Germinal center (tissue), 1 donor: ENCODE measurements around the gene SND1.
"Not testable (repeated sequence)": the region's sequence is repeated elsewhere in the genome, so short reads cannot be mapped to it uniquely, and the experiment has no call there.

Source experiments
- DNase-seq: peaks from one replicate; pipeline ENCODE4 v3.0.0; 2012; ENCODE audit warnings: mixed read lengths, low spot score

Gene SND1

DNA sequence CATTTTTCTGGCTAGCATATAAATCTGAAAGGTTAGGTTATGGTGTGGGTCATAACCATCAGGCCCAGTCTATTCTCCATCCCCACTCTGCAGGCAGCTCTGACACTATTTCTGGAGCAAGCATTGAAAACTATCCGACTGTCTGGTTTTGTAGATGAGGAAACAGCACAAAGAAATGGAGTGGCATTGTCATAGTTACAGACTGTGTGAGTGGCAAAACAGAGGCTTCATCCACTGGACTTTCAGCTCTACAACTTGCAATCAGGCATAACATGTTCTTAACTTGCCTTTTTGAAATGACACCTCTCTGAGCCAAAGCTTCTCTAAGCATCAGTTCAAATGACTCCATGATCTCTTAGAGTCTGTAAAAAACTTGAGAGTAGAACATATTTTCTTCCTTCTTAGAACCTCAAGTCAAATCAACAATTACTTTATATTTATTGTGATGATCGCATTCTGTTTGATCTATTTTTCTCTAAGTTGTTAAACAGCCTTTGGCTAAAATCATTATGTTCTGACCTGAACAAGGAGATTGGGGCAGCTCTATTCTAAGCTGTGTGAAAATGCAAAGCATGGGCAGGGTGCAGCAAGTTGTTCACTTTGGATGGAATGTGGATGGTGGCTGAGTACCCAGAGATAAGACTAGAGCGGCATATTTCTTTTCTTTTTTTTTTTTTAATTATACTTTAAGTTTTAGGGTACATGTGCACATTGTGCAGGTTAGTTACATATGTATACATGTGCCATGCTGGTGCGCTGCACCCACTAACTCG, 310.8 kb downstream of the SND1 start:
- no peak for DNase-seq

- not testable (repeated sequence) for DNase-seq
These were observed 311.9 kb downstream of the SND1 start for GRCh38 chr7:127963850-127964249.

- DNase-seq: no peak
These were observed 315.3 kb downstream of the SND1 start for GRCh38 chr7:127967281-127967680.

DNA sequence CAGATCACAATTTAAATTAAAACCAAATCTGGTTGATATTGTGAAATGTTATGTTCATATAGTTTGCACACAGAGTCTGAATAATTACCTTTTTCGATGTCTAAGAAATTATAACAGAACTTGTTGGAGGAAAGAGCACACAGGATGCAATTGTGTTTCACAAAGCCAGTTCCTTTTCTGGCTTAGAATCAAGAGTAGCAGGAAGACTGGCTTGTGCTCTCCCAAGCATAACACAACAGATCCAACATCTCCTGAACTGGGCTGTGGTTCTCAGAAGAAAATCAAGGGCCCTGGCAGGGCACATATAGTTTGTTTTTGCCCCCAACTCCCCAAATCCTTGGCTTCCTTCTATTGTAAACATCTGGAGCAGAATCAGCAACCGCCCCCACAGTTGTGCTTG, 316.6 kb downstream of the SND1 start:
- DNase-seq: no peak

- no peak for DNase-seq
These were observed 321.8 kb downstream of the SND1 start for GRCh38 chr7:127973832-127974231.

DNA sequence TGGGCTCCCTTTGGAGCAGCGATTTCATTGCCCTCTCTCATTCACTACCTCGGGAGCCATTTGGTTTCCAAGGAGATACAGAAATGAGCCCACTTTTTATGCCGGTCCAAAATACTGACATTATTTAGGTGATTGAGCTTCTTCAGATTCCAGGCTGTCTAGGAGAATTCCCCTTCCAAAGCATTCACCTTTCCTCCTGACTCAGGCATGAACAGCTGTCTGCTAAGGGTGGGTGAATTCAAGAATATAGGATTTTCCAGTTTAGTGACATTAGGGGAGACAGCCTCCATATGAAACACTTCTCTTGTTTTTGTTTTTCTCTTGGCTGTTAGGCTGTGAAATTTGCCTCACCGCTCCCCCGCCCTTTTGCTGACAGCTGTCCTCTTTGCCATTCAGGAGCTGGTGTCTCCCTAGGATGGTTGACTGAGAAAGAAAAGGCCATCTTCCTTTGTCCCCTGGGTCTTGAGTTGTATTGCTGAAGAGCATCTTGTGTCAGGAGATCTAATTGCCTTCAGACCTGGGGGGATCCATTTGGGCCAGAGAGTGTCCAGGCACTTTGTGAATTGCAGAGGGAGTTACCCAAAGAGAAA, 322.5 kb downstream of the SND1 start:
- no peak for DNase-seq

GRCh38 chr7:127976056-127976737, 324.2 kb downstream of the SND1 start:
- DNase-seq: no peak

- DNase-seq: no peak
These were observed 324.7 kb downstream of the SND1 start for GRCh38 chr7:127976738-127977120.

- DNase-seq: no peak
These were observed 326.4 kb downstream of the SND1 start for GRCh38 chr7:127978421-127978820.

DNA sequence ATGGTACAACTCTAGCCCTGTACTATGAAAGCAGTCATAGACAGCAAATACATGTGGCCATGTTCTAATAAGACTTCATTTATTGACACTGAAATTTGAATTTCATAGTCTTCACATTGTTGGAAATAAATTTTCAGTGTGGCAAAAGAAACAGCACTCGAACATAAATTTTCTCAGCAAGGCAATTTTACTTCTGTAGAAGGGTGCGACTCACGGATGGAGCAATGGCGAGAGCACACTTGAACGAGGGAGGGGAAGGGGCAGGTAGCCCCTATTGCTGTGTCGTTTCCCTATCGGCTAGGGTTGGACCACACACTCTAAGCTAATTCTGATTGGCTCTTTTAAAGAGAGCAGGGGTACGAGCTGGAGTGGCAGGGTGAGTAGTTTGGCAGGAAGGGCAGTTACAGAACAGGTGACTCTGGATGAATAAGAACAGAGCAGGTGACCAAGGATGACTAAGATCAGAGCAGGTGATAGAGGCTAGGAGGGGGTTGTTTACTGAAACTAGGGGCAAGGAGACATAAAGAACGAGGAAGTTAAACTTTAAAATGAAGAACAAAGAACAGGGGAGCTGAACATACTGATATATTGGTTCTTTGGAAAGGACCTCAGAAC, 327.2 kb downstream of the SND1 start:
- no peak for DNase-seq

DNA sequence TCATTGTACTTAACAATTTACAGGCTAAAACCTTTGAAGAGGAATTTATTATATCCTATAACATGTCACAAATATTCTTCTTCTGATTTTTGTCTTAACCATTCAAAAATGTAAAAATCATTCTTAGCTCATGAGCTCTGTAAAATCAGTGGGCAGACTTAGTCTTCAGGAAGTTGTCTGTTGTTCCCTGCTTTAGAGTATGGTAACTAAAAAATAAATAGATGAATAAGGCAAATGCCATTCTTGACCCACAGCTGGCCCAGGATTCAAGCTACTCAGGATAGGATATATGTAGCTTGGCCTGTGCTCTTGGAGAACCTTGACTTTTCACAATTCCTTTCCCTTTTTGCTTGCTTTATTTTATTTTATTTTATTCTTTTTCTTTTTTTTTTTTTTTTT, 327.7 kb downstream of the SND1 start:
- no peak for DNase-seq

DNA sequence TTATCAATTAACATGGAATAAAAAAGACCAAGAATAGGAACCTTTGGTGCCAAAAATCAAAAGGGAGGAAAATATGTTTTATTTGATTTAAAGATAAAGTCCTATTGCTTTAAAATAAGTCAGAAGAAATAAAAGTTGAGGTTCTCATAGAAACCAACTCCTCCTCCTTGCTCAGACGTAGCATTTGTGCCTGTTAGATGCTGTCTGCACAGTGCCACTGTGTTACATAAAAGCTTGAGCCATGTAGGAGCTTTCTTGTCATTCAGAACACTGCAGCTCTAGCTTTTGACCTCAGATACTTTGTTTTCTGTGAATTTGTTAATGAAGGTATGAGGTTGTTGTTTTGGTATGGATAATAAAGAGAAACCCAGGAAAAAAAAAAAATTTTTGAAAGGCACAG, 328.9 kb downstream of the SND1 start:
- no peak for DNase-seq

GRCh38 chr7:127981965-127982364, 330.0 kb downstream of the SND1 start:
- no peak for DNase-seq

DNA sequence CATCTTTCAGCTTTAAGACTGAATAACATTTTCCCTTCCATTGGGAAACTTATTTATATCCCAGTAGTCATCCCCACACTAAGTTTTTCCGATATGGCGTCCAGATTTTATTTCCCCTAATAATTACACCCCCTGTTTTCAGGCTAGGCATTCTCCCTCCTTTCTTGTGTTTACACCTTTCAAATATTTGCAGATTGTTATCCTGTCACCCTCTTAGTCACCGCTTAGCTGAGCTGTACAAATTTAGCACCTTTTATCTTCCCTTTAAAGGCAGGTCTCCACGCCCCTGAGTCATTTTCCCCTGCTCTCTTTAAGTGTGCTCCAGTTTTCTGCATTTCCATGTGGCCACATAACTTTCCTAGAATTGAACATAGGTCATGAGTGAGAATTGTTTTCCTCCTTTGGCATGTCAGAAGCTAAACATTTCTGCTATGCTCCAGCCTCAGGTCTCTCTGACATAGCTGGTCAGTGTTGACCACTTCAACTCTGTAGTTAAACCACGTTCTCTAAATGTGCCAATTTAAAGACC, 331.9 kb downstream of the SND1 start:
- DNase-seq: no peak

GRCh38 chr7:127986581-127987521, 334.9 kb downstream of the SND1 start:
- DNase-seq: no peak

- DNase-seq: no peak
These were observed 336.8 kb downstream of the SND1 start for GRCh38 chr7:127988751-127989150.

DNA sequence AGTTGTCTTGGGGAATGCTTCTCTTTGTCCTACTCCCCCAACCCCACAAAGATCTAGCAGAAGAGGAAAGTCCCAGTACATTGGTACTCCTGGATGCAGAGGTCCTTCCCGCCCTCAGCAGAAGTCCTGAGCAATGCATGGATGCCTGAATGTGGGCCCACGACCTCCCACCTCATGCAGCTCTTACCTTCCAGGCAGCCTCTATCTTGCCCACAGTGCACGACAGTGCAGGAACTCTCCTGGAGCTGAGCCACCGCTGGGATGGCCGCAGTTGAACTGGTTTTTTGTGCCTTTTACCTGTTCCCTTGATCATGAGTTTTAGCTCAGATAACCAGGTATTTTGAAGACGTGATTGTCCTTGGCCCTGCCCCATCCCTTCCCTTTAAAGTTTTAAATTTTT, 341.3 kb downstream of the SND1 start:
- no peak for DNase-seq

DNA sequence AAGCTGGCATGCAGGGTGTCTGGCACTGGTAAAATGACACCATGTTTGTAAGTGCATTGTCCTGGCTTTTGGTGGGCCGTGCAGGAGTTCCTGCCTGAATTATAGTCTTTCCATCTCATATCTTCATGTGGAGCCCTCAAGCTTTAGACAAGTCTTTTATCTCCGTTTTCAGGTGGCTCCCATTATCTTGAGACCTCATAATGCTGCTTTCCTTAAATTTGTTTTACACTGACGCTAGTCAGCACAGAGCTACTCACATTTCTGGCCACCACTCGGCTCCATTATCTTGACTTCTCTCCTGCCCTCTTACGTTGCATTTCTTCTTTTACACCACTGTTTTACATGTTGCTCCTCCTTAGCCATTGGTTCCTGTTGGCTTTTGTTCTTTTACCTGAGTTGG, 342.0 kb downstream of the SND1 start:
- DNase-seq: no peak

GRCh38 chr7:127995156-127995880, 343.3 kb downstream of the SND1 start:
- DNase-seq: no peak

GRCh38 chr7:127995881-127996215, 343.9 kb downstream of the SND1 start:
- DNase-seq: no peak
